K562 (cell line): ENCODE results near the gene FOXR1. TPM values are rescaled to one million over a fixed set of nuclear protein-coding genes. Genes with fewer than 3 reads are reported as not detected.

ENCODE experiments used
- CC2D1A ChIP-seq: fragments of 450-650 bp; IDR thresholded peaks from 2 replicates; pipeline ENCODE4 v1.6.1; 2017; ENCODE audit warnings: mild to moderate bottlenecking
- HDAC1 ChIP-seq, 2 experiments: fragments of 450-650 bp; IDR thresholded peaks; 2 replicates each; pipeline ENCODE4 v1.6.1; 2016 to 2017; ENCODE audit warnings: inconsistent platforms in 1 of 2, mild to moderate bottlenecking in 1 of 2, moderate library complexity in 1 of 2
- KAT7 ChIP-seq: sonication (generic); formaldehyde crosslinking; IDR thresholded peaks from 2 replicates; pipeline ENCODE4 v1.8.0; 2022; ENCODE audit warnings: missing genetic modification reagents, mild to moderate bottlenecking, borderline replicate concordance
- MYNN ChIP-seq, 2 experiments: sonication (generic); formaldehyde crosslinking in 1 of 2; IDR thresholded peaks; 2 replicates each; pipeline versions ENCODE4 v1.5.0 to v1.6.1; 2016 to 2020; ENCODE audit warnings: antibody characterized with exemption in 1 of 2, missing genetic modification reagents in 1 of 2
- RUNX1 ChIP-seq: sonication (generic); IDR thresholded peaks from 2 replicates; pipeline ENCODE4 v1.6.1; 2016; ENCODE audit warnings: antibody characterized with exemption, low read depth
- SMARCA5 ChIP-seq: fragments of 450-650 bp; IDR thresholded peaks from 2 replicates; pipeline ENCODE4 v1.6.1; 2016
- SP1 ChIP-seq: sonication (generic); formaldehyde crosslinking; IDR thresholded peaks from 2 replicates; pipeline ENCODE4 v1.8.1; 2022; ENCODE audit warnings: mild to moderate bottlenecking, missing genetic modification reagents
- TCF7 ChIP-seq: sonication (generic); IDR thresholded peaks from 2 replicates; pipeline ENCODE4 v1.6.1; 2016; ENCODE audit warnings: antibody characterized with exemption, borderline replicate concordance
- TRIM24 ChIP-seq, 2 experiments: fragments of 450-650 bp; IDR thresholded peaks; 2 replicates each; pipeline ENCODE4 v1.6.1; 2016
- ZNF583 ChIP-seq: fragments of 250-450 bp; sonication (Bioruptor Pico); IDR thresholded peaks from 2 replicates; pipeline ENCODE4 v1.4.0; 2020
- polyA plus RNA-seq, 8 experiments: library from polyadenylated mRNA; depleted of rRNA in 4 of 8; stranded (reverse) in 5 of 8; unstranded in 3 of 8; fragments of >200 nt; fragmentation: Nextera tagmentation in 2 of 8; fragmentation: Illumina TruSeq in 1 of 8; extraction: Ambion mirVana in 2 of 8; extraction: Trizol in 1 of 8; gene quantifications; 2 replicates each; pipeline versions ENCODE4 v1.2.1 to v1.2.3, GENCODE V29; 2011 to 2014; ENCODE audit warnings: inconsistent platforms in 1 of 8, missing spikeins in 1 of 8
- total RNA-seq, 7 experiments: library from RNA; depleted of rRNA in 6 of 7; stranded (reverse); fragments of >200 nt in 6 of 7; fragmentation: Illumina TruSeq in 2 of 7; extraction: Trizol in 2 of 7; gene quantifications; 2 replicates each; pipeline versions ENCODE4 v1.2.1 to v1.2.3, GENCODE V29; 2011 to 2021; ENCODE audit warnings: low replicate concordance in 1 of 7
- TF ChIP-seq, protein P1 (sequence below): sonication (generic); formaldehyde crosslinking; IDR thresholded peaks from 2 replicates; pipeline ENCODE4 v1.8.1; 2023; ENCODE audit warnings: mild to moderate bottlenecking, missing genetic modification reagents
- TF ChIP-seq, protein P2 (sequence below): sonication (generic); IDR thresholded peaks from 2 replicates; pipeline ENCODE4 v1.6.1; 2016
- TF ChIP-seq, protein P3 (sequence below), 2 experiments: fragments of 250-450 bp in 1 of 2; fragments of 450-650 bp in 1 of 2; sonication (Bioruptor Pico) in 1 of 2; IDR thresholded peaks; 2 replicates each; pipeline versions ENCODE4 v1.6.1 to v1.8.0; 2016 to 2021; ENCODE audit warnings: mild to moderate bottlenecking in 2 of 2, moderate library complexity in 2 of 2, missing compliant biosample characterization in 1 of 2, missing genetic modification characterization in 1 of 2
- TF ChIP-seq, protein P4 (sequence below): fragments of 200-800 bp; sonication (Bioruptor generic); IDR thresholded peaks from 2 replicates; pipeline ENCODE4 v1.6.1; 2017; ENCODE audit warnings: missing genetic modification characterization, missing compliant biosample characterization
- TF ChIP-seq, protein P5 (sequence below): fragments of 450-650 bp; conservative IDR thresholded peaks from 2 replicates; pipeline ENCODE4 v1.6.1; 2016; ENCODE audit warnings: missing genetic modification characterization, low read depth, mild to moderate bottlenecking, missing compliant biosample characterization, moderate library complexity
- TF ChIP-seq, protein P6 (sequence below): sonication (generic); formaldehyde crosslinking; IDR thresholded peaks from 2 replicates; pipeline ENCODE4 v1.8.1; 2023; ENCODE audit warnings: missing genetic modification reagents, mild to moderate bottlenecking, borderline replicate concordance

FOXR1 gene
- total and polyA plus RNA-seq, 9 of the 15 experiments (the other 6 are each of a cell fraction or from before 2014, with no cell fraction given), result not detected

GRCh38 chr11:118980191-118980881 lies 8.8 kb downstream of the FOXR1 start (continued):
- peak; percentile 86 for TF ChIP-seq SP1 (CRISPR knock-in tag)
- peak; percentile 20; the same call in 1 of the 2 replicates for TF ChIP-seq ZNF583
- no peak for TF ChIP-seq KAT7
- TF ChIP-seq CC2D1A, result no peak
- TF ChIP-seq, protein P1, sequence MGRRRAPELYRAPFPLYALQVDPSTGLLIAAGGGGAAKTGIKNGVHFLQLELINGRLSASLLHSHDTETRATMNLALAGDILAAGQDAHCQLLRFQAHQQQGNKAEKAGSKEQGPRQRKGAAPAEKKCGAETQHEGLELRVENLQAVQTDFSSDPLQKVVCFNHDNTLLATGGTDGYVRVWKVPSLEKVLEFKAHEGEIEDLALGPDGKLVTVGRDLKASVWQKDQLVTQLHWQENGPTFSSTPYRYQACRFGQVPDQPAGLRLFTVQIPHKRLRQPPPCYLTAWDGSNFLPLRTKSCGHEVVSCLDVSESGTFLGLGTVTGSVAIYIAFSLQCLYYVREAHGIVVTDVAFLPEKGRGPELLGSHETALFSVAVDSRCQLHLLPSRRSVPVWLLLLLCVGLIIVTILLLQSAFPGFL (CRISPR knock-in tag), result no peak
- no peak for TF ChIP-seq MYNN (IDR thresholded peaks at IDR 0.05)
- no peak for TF ChIP-seq MYNN (CRISPR knock-in tag; IDR thresholded peaks at IDR 0.05)
- TF ChIP-seq, protein P2, sequence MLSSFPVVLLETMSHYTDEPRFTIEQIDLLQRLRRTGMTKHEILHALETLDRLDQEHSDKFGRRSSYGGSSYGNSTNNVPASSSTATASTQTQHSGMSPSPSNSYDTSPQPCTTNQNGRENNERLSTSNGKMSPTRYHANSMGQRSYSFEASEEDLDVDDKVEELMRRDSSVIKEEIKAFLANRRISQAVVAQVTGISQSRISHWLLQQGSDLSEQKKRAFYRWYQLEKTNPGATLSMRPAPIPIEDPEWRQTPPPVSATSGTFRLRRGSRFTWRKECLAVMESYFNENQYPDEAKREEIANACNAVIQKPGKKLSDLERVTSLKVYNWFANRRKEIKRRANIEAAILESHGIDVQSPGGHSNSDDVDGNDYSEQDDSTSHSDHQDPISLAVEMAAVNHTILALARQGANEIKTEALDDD, result no peak
- no peak for TF ChIP-seq RUNX1
- TF ChIP-seq TRIM24 (IDR thresholded peaks at IDR 0.05), result no peak
- TF ChIP-seq, protein P3, sequence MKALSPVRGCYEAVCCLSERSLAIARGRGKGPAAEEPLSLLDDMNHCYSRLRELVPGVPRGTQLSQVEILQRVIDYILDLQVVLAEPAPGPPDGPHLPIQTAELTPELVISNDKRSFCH (CRISPR knock-in tag; IDR thresholded peaks at IDR 0.05), result no peak
- TF ChIP-seq, protein P3 (tag; IDR thresholded peaks at IDR 0.05), result peak; percentile 42; the same call in 1 of the 2 replicates
- TF ChIP-seq SMARCA5, result no peak
- TF ChIP-seq, protein P4, sequence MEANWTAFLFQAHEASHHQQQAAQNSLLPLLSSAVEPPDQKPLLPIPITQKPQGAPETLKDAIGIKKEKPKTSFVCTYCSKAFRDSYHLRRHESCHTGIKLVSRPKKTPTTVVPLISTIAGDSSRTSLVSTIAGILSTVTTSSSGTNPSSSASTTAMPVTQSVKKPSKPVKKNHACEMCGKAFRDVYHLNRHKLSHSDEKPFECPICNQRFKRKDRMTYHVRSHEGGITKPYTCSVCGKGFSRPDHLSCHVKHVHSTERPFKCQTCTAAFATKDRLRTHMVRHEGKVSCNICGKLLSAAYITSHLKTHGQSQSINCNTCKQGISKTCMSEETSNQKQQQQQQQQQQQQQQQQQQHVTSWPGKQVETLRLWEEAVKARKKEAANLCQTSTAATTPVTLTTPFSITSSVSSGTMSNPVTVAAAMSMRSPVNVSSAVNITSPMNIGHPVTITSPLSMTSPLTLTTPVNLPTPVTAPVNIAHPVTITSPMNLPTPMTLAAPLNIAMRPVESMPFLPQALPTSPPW (CRISPR knock-in tag), result peak; percentile 53
- peak in 1 of 2 experiments; percentile 89; a peak in 2 of 4 replicates for TF ChIP-seq HDAC1 (IDR thresholded peaks at IDR 0.05)
- TF ChIP-seq, protein P5, sequence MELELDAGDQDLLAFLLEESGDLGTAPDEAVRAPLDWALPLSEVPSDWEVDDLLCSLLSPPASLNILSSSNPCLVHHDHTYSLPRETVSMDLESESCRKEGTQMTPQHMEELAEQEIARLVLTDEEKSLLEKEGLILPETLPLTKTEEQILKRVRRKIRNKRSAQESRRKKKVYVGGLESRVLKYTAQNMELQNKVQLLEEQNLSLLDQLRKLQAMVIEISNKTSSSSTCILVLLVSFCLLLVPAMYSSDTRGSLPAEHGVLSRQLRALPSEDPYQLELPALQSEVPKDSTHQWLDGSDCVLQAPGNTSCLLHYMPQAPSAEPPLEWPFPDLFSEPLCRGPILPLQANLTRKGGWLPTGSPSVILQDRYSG (tag), result no peak; the same call in 1 of the 2 replicates
- TF ChIP-seq TCF7, result no peak
- TF ChIP-seq, protein P6, sequence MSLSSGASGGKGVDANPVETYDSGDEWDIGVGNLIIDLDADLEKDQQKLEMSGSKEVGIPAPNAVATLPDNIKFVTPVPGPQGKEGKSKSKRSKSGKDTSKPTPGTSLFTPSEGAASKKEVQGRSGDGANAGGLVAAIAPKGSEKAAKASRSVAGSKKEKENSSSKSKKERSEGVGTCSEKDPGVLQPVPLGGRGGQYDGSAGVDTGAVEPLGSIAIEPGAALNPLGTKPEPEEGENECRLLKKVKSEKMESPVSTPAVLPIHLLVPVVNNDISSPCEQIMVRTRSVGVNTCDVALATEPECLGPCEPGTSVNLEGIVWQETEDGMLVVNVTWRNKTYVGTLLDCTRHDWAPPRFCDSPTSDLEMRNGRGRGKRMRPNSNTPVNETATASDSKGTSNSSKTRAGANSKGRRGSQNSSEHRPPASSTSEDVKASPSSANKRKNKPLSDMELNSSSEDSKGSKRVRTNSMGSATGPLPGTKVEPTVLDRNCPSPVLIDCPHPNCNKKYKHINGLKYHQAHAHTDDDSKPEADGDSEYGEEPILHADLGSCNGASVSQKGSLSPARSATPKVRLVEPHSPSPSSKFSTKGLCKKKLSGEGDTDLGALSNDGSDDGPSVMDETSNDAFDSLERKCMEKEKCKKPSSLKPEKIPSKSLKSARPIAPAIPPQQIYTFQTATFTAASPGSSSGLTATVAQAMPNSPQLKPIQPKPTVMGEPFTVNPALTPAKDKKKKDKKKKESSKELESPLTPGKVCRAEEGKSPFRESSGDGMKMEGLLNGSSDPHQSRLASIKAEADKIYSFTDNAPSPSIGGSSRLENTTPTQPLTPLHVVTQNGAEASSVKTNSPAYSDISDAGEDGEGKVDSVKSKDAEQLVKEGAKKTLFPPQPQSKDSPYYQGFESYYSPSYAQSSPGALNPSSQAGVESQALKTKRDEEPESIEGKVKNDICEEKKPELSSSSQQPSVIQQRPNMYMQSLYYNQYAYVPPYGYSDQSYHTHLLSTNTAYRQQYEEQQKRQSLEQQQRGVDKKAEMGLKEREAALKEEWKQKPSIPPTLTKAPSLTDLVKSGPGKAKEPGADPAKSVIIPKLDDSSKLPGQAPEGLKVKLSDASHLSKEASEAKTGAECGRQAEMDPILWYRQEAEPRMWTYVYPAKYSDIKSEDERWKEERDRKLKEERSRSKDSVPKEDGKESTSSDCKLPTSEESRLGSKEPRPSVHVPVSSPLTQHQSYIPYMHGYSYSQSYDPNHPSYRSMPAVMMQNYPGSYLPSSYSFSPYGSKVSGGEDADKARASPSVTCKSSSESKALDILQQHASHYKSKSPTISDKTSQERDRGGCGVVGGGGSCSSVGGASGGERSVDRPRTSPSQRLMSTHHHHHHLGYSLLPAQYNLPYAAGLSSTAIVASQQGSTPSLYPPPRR (CRISPR knock-in tag), result no peak
